Measurements from ENCODE around the gene RAB1B.
"Not testable (repeated sequence)": the region's sequence is repeated elsewhere in the genome, so short reads cannot be mapped to it uniquely, and the experiment has no call there.

The RAB1B gene

DNA sequence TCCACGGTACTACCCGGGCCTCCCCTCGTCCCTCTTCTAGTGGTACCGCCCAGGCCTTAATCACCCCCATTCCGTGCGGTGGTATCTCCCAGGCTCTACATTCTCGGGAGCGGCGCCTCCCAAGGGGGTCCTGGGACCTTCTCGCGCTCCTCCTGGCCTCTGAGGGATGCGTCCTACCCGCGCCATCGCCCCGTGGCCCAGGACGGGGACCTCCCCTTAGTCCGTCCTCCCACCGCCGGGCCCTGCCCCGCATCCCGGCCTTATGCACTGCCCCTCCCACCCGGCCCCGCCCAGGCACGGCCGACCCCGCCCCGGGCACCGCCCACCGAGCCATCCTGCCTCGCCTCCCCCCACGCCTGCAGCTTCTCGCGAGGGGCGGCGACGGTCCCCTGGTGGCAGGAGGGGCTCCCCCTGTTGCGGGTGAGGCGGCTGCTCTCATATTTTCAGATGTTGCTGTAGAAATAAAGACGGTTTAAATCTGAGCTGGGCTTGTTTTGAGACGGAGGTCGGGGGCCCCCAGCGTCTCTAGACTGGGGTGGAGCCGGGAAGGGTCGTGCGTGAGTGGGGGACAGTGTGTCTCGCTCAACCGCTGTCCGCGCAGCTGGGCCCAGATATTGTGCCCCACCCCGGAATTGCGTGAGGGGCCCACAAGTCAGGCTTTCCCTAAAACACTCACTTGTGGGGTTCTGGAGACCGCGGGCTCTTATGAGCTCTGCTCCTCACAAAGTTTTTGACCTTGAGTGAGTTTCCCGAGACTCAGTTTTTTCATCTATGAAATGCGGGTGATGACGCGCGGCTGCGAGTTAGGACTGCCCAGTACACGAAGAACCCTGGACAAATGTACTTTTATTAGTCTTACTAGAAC lies 828 bp upstream of the RAB1B start:
- DNase-seq (ENCODE audit: low read depth) = peak; percentile 73

DNA sequence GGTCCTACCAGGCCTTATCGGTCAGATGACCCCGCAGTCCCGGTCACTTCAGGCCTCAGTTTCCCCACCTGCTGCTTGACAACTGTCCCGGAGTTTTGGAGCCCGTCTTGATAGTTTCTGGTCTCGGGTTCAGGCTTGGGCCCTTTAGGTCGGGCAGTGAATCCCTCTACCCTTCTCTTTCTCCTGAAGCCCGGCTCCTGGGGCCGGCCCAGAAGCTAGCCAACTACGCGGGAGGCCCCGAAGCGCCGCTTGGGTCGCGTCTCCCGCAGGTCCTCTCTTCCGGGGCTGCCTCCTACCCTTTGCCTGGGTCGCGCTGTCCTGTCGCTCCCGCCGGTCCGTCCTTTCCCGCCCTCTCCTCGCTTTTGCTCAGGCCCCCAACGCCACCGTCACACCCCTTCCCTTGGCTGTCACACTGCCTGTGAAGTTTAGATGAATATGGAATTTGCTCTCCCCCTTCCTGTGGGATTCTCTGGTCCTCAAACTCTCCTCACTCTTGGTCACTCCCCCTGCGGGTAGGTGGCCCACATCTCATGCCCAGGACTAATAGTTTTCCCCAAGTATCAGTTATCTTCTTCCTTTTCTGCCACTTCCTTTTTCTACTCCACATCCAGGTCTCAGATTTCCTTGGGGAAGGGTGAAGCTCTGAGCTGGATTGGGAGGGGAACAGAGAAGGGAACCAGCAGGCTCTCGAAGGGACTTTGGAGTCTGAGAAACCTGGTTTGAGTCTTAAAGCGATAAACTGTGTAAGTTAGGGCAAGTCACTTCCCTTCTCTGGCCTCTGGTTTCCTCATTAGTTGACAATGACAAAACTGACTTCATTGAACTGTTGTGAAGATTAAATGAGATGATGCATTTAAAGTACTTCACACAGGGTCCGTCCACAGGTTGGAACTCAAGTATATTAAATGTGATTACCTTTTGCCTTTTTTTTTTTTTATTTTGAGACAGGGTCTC lies 790 bp downstream of the RAB1B start:
- DNase-seq (ENCODE audit: low read depth) = no peak

DNA sequence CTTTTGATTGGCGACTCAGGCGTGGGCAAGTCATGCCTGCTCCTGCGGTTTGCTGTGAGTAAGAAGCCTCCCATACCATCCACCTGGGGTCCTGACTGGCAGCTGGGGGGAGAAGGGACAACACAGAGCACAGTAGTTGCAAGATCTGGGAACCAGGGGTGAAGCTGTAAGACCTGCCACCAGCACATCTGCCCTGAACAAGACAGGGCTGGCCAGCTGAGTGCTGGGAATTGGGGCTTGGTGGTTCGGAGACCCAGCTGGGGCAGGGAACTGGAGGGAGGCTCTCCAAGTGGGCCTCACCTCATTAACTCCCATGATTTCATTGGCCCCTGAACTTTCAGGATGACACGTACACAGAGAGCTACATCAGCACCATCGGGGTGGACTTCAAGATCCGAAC lies 3.4 kb downstream of the RAB1B start:
- DNase-seq (ENCODE audit: low read depth) = no peak

DNA sequence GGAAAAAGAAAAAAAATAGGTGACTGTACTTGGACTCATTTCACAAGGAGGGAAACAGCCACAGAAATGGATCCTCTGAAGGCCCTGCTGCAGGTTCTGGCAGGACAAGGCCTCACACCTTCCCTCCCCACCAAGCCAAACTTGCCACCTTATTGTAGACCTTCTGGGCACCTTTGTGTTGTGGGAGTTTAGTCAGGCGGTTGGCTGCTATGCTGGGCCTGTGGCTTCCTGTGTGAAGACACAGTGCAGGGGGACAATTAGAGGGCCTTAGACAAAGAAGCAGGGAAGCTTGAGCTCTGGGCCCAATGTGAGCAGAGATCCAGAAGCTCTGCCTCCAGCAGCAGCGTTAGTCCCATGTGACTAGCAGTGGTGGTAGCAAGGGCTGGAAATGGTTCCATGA lies 4.2 kb downstream of the RAB1B start:
- no peak for DNase-seq (ENCODE audit: low read depth)

DNA sequence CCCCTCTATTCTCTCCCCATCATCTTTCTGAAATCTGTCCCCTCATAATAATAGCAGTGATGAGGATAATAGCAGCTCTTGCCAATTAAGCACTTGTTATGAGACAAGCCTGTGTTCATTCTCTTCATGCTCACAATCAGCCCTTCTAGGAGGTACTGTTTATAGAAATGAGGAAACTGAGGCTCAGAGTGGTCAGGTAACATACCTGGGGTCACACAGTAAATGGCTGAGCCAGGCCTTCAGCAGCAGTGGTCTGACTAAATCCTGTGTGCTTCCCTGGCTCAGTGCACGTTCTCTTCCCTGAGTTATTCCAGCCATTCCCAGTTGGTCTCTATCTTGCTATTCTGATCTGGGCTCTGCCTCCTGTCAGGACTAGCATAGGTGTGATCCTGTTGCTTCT lies 5.8 kb downstream of the RAB1B start:
- no peak for DNase-seq (ENCODE audit: low read depth)

DNA sequence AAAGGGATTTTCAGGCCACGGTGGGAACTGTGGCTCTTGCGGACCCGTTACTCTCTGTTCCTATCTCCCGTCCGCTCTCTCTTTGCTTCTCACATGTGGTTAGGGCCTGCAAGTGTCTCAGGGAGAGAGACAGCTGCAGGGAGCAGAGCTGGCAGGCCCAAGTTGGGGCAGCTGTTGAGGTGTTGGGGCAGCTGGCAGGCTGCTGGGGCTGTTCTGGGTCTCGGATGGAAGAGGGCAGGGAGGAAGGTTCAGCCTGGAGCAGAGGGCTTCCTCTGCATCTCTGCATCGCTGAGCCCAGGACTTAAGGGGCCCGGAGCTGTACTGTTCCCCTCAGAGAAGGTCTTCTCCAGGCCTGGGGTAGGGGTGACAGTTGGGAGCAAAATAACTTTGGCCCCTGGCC lies 7.0 kb downstream of the RAB1B start:
- DNase-seq (ENCODE audit: low read depth) = no peak

DNA sequence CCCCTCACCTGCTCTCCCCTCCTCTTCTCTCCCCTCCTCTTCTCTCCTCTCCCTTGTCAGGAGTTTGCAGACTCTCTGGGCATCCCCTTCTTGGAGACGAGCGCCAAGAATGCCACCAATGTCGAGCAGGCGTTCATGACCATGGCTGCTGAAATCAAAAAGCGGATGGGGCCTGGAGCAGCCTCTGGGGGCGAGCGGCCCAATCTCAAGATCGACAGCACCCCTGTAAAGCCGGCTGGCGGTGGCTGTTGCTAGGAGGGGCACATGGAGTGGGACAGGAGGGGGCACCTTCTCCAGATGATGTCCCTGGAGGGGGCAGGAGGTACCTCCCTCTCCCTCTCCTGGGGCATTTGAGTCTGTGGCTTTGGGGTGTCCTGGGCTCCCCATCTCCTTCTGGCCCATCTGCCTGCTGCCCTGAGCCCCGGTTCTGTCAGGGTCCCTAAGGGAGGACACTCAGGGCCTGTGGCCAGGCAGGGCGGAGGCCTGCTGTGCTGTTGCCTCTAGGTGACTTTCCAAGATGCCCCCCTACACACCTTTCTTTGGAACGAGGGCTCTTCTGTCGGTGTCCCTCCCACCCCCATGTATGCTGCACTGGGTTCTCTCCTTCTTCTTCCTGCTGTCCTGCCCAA lies 7.7 kb downstream of the RAB1B start:
- DNase-seq (ENCODE audit: low read depth) = no peak

DNA sequence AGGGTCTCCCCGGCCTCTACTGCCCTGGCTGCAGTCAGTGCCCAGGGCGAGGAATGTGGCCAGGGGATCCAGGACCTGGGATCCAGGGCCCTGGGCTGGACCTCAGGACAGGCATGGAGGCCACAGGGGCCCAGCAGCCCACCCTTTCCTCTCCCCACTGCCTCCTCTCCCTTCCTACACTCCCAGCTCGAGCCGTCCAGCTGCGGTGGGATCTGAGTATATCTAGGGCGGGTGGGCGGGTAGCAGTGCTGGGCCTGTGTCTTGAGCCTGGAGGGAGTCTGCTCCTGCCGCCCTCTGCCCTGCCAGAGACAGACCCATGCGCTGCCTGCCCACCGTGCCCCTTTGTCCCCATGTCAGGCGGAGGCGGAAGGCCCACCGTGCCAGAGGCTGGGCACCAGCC lies 8.2 kb downstream of the RAB1B start:
- DNase-seq (ENCODE audit: low read depth) = not testable (repeated sequence)

DNA sequence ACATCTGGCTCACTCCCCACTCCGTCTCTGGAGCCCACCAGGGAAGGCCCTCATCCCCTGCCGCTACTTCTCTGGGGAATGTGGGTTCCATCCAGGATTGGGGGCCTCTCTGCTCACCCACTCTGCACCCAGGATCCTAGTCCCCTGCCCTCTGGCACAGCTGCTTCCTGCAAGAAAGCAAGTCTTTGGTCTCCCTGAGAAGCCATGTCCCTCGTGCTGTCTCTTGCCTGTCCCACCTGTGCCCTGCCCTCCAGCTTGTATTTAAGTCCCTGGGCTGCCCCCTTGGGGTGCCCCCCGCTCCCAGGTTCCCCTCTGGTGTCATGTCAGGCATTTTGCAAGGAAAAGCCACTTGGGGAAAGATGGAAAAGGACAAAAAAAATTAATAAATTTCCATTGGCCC lies 8.6 kb downstream of the RAB1B start:
- DNase-seq (ENCODE audit: low read depth) = not testable (repeated sequence)

DNA sequence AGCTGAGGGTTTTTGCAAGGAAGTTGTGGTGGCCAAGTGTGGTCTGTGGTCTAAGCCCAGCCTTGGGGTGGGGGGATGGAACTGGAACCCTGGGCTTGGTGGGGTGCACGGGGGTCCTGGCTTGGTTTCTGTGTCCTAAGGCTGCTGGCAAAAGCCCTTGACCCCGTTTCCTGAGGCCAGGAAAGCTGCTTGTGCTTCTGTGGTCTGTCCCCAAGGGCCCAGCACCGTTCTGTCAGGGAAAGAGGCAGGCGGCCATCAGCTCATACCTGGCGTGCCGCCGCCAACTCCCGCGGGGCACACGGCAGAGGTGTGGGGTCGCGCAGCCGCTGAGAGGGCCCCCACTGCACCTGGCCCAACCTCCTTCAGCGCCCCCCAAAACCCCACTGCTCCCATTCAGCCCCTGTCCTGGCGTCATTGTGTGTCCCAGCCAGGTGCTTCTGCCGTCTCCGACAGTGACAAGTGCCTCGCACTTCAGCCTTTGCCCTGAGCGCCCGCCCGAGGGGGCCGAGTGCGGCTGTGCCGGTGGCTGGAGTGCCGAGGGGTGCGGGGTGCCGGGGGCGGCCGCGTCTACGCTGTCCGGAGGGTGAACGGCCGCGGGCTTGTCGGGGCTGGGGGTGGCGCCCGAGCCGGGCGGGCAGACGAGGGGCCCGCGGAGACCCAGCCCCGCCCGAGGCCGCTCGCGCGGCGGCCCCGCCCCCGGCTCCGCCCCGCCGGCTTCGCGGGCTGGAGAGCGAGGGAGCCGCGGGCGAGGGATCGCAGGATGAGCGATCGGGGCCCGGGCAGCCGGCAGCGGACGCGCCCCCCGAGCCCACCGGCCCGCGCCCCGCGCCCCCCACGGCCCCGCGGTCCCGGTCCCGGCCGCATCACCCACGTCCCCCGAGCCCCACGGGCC lies 9.3 kb downstream of the RAB1B start, which contains the start of gene CNIH2:
CNIH2 (plus strand) TSS at position 705 of the 892 bp plus-strand sequence. CDS start 282 bp downstream, outside the sequence.
- DNase-seq (ENCODE audit: low read depth) = no peak

DNA sequence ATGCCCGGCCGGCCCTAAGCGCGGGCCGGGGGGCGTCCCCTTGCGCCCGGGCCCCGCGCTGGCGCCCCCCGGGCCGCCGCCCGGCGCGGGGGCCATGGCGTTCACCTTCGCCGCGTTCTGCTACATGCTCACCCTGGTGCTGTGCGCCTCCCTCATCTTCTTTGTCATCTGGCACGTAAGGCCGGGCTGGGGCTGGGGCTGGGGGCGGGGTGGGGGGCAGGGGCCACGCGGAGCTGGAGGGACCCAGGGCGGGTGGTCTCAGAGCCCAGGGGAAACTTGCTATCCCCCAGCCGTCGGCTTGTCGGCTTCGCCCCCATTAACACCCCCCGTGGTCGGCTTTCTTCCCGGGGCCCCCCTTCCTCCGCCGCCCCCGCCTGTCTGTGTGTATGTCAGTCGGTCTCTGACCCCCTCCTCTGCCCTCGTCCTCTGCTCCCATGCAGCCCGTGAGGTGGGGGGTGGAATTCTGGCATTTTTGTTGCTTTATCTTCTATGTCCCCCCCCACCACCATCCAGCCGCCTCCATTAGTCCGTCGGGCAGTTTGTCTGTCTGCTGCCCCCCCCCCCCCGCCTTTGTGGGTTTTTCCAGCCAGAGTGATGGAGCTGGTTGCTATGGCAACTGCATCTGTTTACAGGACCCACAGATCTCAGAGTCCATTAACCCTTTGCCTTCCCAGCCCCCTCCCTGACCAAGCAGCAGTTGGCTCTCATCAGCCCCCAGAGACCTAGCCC lies 10.1 kb downstream of the RAB1B start:
- no peak for DNase-seq (ENCODE audit: low read depth)

DNA sequence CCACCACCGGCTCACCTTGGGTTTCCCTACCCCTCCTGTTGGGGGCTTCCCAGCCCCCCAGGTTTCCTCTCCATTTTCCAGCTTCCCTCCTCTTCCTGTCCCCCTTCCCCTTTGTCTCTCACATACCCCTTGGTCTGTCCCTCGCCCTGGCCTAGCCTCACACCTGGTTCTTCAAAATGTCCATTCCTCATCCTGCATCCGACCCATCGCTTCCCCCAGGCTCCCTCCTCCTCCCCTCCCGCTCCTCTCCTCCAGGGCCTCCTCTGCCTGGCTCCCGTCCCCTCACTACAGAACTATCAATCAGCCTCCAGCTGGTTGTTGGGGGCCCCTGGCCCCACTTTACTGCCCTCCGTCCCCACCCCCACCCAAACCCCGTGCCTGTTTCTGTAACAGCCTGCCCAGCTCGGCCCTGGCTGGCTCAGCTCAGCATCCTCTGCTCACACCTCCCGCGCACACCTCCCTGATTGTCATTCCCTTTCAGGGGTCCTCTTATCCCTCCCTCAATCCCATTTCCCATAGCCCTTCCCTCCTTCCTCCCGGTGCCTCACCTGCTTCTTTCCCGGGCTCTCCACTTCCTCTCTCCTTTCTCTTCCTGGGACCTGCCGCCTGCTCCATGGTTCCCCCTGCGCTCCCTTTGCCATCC lies 10.8 kb downstream of the RAB1B start:
- DNase-seq (ENCODE audit: low read depth) = no peak

DNA sequence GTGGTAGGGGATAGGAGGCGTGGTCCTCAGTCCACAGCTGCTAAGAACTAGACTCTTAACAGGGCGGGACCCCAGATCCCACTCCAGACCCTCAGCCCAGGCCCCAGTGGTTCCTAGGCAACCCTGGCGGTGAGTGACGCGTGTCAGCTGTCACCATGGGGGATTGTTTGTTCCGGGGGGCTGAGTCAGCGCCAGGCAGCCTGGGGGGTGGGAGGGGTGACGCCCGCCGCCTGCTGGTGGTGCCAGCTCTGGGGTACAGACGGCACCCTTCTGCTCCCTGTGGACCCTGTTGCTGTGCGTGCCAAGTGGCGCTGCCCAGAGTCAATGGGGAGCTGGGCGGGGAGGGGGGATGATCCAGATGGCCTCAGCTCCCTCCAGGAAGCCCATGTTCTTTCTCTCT lies 12.0 kb downstream of the RAB1B start:
- no peak for DNase-seq (ENCODE audit: low read depth)

DNA sequence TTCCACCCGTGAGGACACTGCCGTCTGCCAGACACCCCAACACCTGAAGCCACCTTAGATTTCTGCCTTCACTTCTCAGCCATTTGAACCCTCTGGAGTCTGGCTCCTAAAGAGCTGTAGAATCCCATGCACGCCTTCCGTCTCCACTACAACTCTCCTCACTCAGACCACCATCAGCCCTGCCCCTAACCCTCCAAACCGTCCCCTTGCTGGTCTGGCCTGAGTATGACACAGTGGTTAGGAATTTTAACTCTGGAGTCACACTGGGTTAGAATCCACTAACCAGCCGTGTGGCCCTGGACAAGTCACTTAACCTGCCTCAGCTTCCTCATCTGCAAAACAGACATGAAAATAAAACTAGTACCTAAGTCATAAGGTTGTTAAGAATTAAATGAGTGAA lies 12.6 kb downstream of the RAB1B start:
- no peak for DNase-seq (ENCODE audit: low read depth)

DNA sequence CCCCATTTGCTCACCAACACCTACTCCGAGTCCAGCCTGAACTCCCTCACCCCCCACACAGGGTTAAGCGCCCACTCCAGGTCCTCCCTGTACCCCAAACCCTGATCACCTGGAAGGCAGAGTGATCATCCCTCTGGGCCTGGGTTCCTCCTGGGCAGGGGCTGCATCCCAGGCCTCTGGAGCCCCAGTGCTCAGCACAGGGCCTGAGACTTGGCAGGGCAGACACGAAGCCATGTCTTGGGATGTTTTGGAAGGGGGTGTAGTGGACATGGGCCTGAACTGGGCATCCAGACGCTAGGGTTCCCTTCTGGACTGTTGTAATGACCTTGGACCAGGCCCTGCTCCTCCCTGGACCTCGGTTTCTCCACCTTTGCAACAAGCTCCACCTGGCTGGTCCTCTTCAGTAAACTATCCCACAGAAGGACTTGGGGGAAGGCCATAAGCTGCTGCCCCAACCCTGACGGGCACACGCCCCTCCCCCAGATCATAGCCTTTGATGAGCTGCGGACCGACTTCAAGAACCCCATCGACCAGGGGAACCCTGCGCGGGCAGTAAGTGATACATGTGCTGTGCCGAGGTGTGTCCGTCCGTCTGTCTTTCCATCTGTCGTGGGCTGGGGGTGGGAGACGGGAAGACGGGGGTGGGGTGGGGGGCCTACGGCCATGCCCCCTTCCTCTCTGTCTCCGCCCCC lies 13.5 kb downstream of the RAB1B start:
- DNase-seq (ENCODE audit: low read depth) = no peak

DNA sequence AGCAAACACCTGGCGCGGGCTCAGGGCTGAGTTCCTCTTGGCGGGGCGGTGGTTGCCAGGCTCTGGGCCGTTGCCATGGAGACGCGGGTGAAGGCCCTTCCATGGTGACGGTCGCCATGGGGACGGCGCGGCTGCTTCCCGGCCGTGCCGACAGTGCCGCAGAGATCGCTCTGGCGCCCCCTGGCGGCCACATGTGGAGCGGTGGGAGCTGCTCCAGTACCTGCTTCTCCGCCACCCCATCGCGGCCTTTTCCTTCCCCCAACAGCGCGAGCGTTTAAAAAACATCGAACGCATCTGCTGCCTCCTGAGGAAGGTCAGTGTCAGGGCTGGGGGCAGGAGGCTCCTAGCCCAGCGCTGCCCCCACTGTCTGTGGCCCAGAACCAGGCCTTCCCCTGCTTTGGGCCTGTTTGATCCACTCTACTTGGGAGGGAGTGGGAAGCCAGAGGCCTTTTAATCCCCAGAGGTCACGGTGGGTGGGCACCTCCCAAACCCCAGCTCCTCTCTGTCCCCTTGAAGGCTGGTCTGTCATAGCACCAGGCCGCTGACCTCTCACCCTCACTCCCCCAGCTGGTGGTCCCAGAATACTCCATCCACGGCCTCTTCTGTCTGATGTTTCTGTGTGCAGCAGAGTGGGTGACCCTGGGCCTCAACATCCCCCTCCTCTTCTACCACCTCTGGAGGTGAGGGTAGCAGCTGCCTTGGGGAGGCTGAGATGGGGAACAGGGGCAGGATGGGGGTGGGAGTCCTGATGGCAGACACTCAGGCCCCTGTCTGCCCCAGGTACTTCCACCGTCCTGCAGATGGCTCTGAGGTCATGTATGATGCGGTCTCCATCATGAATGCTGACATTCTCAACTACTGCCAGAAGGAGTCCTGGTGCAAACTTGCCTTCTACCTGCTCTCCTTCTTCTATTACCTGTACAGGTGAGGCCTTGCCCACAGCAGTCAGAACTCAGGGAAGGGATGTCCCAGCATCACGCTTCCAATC lies 14.3 kb downstream of the RAB1B start:
- DNase-seq (ENCODE audit: low read depth) = peak; percentile 83

DNA sequence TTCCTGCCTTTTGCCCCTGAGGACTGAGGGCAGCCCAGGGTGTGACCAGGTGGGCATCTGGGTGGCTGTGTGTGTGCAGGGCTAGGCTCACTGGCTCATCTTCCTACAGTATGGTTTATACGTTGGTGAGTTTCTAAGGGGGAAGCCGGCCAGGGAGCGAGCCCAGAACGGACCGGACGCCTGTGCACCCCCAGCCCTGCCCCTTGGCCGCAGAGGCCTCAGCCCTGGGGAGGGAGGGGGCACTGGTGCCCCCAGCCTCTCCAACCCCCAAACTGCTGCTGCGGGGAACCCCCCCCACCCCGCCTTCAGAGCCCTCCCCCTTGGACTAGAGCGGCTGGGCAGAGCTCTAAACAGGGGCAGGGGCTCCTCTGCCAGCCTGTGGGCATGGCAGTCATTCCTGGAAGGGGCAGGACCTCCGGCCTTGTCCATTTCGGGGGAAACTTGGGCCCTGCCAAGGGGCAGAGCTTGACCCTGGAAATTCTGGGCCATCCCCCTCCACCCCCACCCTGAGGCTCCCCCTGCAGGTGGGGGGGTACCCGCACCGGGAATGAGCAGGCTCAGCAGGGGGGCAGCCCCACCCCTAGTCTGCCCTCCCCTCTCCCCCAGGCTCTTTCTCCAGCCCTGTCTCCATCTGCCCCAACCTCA lies 15.1 kb downstream of the RAB1B start:
- DNase-seq (ENCODE audit: low read depth) = no peak
